ENCODE data around the gene KIAA1614.

KIAA1614 gene

DNA sequence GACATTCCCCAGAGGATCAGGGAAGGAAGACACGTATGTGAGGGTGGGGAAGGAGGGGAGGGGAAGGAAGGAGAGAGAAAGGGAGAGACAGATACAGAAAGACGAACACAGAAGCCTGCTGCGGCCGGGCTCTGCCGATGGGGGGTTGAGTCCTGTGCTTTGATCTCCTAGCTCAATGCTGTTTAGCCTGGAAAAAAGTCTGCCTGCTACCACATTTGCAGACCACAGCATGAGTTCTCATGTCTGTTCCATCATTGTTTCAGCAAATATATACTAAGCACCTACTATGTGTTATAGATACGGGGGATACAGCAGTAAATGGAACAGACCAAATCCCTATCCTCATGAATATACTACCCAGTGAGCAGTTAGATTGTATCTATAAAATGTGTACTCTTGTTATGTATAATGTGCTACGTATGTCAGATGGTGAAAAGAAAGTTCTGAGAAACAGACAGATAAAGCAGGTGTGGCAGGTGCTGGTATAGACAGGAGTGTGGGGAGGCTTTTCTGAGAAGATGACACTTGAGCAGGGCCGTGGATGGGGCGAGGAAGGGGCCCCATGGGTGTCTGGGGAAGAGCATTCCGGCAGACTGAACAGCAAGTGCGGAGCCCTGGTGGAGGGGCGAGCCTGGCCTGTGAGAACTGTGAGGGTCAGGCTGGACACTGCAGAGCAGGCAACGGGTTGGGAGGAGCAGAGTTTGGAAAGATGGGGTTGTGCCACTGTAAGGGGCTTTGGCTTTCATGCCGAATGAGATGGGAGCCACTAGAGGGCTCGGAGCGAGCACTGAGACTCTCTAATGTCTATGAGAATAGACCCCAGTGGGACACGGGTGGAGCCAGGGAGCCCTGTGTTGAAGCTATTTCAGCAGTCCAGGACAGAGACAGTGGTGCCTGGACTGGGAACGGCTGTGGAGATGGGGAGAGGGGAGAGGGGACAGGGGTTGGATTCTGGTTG, 34.1 kb downstream of the KIAA1614 start:
- TF ChIP-seq, protein P1, sequence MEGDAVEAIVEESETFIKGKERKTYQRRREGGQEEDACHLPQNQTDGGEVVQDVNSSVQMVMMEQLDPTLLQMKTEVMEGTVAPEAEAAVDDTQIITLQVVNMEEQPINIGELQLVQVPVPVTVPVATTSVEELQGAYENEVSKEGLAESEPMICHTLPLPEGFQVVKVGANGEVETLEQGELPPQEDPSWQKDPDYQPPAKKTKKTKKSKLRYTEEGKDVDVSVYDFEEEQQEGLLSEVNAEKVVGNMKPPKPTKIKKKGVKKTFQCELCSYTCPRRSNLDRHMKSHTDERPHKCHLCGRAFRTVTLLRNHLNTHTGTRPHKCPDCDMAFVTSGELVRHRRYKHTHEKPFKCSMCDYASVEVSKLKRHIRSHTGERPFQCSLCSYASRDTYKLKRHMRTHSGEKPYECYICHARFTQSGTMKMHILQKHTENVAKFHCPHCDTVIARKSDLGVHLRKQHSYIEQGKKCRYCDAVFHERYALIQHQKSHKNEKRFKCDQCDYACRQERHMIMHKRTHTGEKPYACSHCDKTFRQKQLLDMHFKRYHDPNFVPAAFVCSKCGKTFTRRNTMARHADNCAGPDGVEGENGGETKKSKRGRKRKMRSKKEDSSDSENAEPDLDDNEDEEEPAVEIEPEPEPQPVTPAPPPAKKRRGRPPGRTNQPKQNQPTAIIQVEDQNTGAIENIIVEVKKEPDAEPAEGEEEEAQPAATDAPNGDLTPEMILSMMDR (IDR thresholded peaks at IDR 0.05; ENCODE audit: low read depth, low read length), result no peak
- H3K4me3 ChIP-seq (replicated peaks in 1 of 2; ENCODE audit: low read depth in 2 of 2, low read length in 2 of 2), result no peak overlapping the region
- no peak for DNase-seq (ENCODE audit: low read depth in 2 of 2)

GRCh38 chr1:180947499-180947885, 34.8 kb downstream of the KIAA1614 start:
- DNase-seq (ENCODE audit: low read depth in 2 of 2), result no peak
- H3K4me3 ChIP-seq (replicated peaks in 1 of 2; ENCODE audit: low read depth in 2 of 2, low read length in 2 of 2), result no peak overlapping the region
- TF ChIP-seq, protein P1 (IDR thresholded peaks at IDR 0.05; ENCODE audit: low read depth, low read length), result no peak

GRCh38 chr1:180947901-180948640, 35.4 kb downstream of the KIAA1614 start:
- TF ChIP-seq, protein P1 (IDR thresholded peaks at IDR 0.05; ENCODE audit: low read depth, low read length), result no peak
- peak in 1 of 2 donors; percentile 66 for DNase-seq (ENCODE audit: low read depth in 2 of 2)
- no peak overlapping the region for H3K4me3 ChIP-seq (replicated peaks in 1 of 2; ENCODE audit: low read depth in 2 of 2, low read length in 2 of 2)

DNA sequence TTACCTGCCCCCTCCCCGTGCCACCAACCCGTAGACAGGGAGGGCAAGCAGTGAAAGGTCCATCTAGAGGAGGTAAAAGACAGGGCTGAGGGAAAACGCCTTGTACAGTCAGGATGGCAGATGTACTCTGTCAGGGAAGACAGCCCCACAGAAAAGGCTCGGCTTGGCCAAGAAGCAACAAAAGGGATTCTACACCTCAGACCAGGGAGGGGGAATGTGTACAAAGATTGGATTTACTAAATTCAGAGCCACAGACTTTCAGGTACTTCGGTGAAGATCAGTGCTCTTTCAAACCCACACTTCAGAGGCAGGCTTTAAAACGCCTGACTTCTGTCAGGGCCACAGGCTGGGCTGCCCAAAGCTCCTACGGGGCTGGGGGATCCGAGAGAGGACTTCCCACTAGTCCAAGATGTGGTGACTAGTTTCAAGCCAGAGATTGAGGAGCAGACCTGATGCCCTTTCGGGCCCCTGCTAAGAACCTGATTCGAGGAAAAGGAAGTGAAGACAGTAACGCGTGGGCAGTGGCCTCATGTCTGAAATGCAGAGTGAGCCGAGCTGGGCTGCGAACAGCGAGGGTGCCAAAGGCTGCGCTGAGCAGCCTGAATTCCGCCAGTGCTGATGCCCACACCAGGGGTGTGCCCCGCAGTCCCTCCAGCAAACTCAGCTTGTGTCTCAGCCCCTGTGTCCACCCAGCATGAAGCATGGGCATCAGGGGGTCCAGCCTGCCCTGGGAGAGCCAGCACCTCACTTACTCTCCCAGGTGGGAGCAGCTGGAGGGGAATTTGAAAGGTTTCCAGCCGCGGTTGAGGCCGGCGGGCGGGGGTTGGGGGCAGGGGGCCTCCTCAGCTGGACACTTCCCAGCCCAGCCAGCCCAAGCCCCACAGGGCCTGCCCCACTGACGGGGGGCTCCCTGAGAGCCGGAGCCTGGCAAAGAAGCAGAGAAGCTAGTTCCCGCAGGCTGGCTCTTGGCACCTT, 36.2 kb downstream of the KIAA1614 start:
- TF ChIP-seq, protein P1 (IDR thresholded peaks at IDR 0.05; ENCODE audit: low read depth, low read length), result no peak
- no peak for DNase-seq (ENCODE audit: low read depth in 2 of 2)
- no peak overlapping the region for H3K4me3 ChIP-seq (replicated peaks in 1 of 2; ENCODE audit: low read depth in 2 of 2, low read length in 2 of 2)

DNA sequence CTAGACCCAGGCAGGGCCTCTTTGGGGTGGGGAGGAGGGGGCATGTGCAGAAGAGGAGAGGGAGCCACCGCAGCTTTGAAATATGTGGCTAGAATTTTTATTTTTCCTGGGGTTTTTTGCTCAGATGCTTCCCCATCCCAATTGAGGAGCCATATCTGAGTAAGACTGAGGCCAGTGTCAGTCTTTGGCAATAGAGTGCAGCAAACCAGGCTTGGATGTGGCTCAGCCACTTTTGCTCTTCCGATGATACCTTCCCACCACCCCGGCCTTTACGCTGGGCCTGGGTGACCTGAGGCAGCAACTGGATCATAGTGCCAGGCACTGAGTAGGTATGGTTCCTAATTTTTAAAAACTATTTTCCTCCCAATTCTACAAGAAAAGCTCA, 36.9 kb downstream of the KIAA1614 start:
- no peak for DNase-seq (ENCODE audit: low read depth in 2 of 2)
- no peak overlapping the region for H3K4me3 ChIP-seq (replicated peaks in 1 of 2; ENCODE audit: low read depth in 2 of 2, low read length in 2 of 2)
- TF ChIP-seq, protein P1 (IDR thresholded peaks at IDR 0.05; ENCODE audit: low read depth, low read length), result no peak

DNA sequence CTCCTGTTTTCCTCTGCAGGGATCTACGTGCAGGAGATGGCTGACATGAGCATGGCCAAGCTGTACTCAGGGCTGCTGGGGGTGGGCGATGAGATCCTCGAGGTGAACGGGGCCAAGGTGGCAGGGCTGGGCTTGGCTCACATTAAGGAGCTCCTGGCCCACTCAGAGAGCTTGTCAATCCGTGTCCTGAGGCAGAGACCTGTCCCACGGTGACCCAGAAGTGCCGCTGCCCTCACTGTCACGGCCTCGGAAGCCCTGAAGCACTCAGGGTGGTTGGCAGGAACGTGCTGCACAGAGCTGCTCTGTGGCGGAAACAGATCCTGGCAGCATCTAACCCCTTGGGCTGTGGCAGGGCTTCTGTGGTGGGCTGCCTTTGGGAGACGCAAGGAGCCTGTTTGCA, 37.6 kb downstream of the KIAA1614 start:
- TF ChIP-seq, protein P1 (IDR thresholded peaks at IDR 0.05; ENCODE audit: low read depth, low read length), result no peak

More for the DNA sequence above, 37.6 kb downstream of the KIAA1614 start:
- no peak for DNase-seq (ENCODE audit: low read depth in 2 of 2)
- H3K4me3 ChIP-seq (replicated peaks in 1 of 2; ENCODE audit: low read depth in 2 of 2, low read length in 2 of 2), result no peak overlapping the region
